OCI-LY1 (cell line): ENCODE data around the gene RAB13.

Experiments
- CTCF ChIP-seq: fragments of 200-600 bp; sonication (generic), shearing (Covaris generic); IDR thresholded peaks from 2 replicates; pipeline ENCODE4 v1.5.1; 2017; ENCODE audit warnings: mild to moderate bottlenecking, antibody characterized with exemption, low read length, moderate library complexity, mixed read lengths
- EZH2 ChIP-seq: fragments of 200-600 bp; sonication (generic), shearing (Covaris generic); IDR thresholded peaks from 2 replicates; pipeline ENCODE4 v1.8.0; 2017; ENCODE audit warnings: borderline replicate concordance, mixed run types, mild to moderate bottlenecking, antibody characterized with exemption, low read length, moderate library complexity, mixed read lengths

DNA sequence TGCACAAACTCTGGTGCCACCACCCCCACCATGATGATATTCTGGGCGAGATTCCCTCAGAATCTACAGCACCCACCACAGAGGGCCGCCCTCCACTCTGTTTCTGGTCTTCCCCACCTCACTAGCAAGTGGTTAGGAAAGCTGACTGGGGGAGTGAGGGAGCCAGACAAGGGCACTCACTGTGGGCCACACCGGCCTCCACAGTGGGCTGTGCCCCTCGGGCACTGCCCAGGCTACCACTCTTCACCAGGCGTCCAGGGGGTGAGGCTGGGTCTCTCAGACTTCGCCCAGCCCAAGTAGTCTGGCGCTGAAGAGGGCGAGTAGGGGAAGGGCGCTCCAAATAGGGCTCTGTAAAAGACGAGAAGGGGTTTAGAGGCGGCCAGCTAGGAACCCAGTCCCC lies 52.2 kb downstream of the RAB13 start:
- TF ChIP-seq CTCF, result no peak
- no peak for TF ChIP-seq EZH2
